Prostate gland (tissue), 2 donors: ENCODE data around the gene ZNF77. TPM values are rescaled to one million over a fixed set of nuclear protein-coding genes. Genes with fewer than 3 reads are reported as not detected.
A peak's percentile ranks its signal among the peaks of the same experiment; 100 is the strongest.

ENCODE experiments used
- DNase-seq: peaks from one replicate; pipeline ENCODE4 v3.0.0-alpha.2; 2019; ENCODE audit warnings: low spot score
- H3K27ac ChIP-seq, 2 donors: fragments of 200-600 bp; sonication (generic); 2 replicates each; pipeline ENCODE4 v1.5.1; 2017 to 2019
- H3K27me3 ChIP-seq: fragments of 200-600 bp; sonication (generic); replicated peaks from 2 replicates; pipeline ENCODE4 v1.5.1; 2019; ENCODE audit not compliant: insufficient read depth
- H3K36me3 ChIP-seq, 2 donors: fragments of 200-600 bp; sonication (generic); 1 replicate in 1 of 2; 2 replicates in 1 of 2; pipeline versions ENCODE4 v1.5.1 to v1.8.1; 2017 to 2019
- H3K4me1 ChIP-seq: fragments of 200-600 bp; sonication (generic); replicated peaks from 2 replicates; pipeline ENCODE4 v1.5.1; 2019
- H3K4me3 ChIP-seq, 2 donors: fragments of 200-600 bp; sonication (generic); 2 replicates each; pipeline ENCODE4 v1.5.1; 2017 to 2019
- H3K9me3 ChIP-seq: fragments of 200-600 bp; sonication (generic); 2 replicates; pipeline ENCODE4 v1.5.1; 2017
- POLR2A ChIP-seq: fragments of 450-650 bp; IDR thresholded peaks from one replicate; pipeline ENCODE4 v1.6.1; 2016; ENCODE audit warnings: antibody characterized with exemption, mild to moderate bottlenecking
- POLR2AphosphoS5 ChIP-seq: sonication (generic); formaldehyde crosslinking; IDR thresholded peaks from one replicate; pipeline ENCODE4 v1.6.1; 2017; ENCODE audit warnings: antibody characterized with exemption
- WGBS: methylation state at CpG from one replicate; pipeline ENCODE4 v1.1.5; 2018; 5-methylcytosine and 5-hydroxymethylcytosine counted together
- intact Hi-C: fragments of 100-400 bp; cut with DNase I; formaldehyde crosslinking; loops from one replicate; pipeline ENCODE4 v1.14.2; 2022
- total RNA-seq, 2 donors: library from RNA; depleted of rRNA; stranded (reverse); fragments of >200 nt; gene quantifications; one replicate each; pipeline ENCODE4 v1.1.0, GENCODE V29; 2016
- TF ChIP-seq, protein P1 (sequence below), 4 experiments: fragments of 200-600 bp in 2 of 4; fragments of 450-650 bp in 2 of 4; sonication (generic) in 2 of 4; IDR thresholded peaks; 1 replicate in 3 of 4; 2 replicates in 1 of 4; pipeline ENCODE4 v1.5.1; 2016 to 2019; ENCODE audit warnings: antibody characterized with exemption in 4 of 4, mild to moderate bottlenecking in 2 of 4, moderate library complexity in 2 of 4

The ZNF77 gene
- total RNA-seq, 2 donors from 2014 or later: 2.8 to 6.6 TPM

DNA sequence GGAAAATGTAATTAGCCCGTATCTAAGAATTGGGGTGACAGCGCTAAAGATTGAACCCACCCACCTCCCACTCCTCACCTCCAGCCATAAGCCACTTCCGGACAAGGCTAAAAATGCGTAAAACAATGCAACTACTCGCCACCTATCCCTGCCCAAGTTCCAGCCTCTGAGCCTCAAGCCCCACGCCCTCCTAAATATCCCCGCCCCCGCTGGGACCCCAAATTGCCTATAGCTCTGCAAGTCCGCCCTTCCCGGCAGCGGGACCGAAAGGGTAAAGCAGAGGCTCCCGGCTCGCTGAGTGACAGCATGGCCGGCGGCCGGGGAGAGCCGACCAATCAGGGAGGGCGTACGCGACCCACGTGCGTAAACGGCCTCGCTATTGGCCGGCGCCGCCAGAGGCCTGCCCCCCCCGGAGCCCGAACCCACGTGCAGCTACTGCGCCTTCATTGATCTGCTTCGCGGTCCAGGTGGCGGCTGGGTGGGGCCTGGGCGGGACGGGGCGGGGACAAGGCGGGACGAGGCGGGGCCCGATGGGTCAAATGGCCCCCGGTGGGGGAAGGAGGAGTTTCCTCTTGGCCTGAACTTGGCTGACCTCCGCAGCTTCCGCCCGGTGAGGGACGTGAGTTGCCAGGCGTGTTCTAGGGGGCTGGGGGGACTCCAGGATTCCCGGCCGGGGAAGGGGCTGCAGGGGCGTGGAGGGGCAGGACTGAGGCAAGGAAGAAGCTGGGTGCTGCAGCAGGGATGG, 32.4 kb upstream of the ZNF77 start, which contains the start of gene TLE6:
TLE6 (plus strand) TSS at position 564 of the 745 bp plus-strand sequence. CDS start 670 bp downstream, outside the sequence.
- TF ChIP-seq POLR2AphosphoS5: peak; percentile 93
- TF ChIP-seq, protein P1, sequence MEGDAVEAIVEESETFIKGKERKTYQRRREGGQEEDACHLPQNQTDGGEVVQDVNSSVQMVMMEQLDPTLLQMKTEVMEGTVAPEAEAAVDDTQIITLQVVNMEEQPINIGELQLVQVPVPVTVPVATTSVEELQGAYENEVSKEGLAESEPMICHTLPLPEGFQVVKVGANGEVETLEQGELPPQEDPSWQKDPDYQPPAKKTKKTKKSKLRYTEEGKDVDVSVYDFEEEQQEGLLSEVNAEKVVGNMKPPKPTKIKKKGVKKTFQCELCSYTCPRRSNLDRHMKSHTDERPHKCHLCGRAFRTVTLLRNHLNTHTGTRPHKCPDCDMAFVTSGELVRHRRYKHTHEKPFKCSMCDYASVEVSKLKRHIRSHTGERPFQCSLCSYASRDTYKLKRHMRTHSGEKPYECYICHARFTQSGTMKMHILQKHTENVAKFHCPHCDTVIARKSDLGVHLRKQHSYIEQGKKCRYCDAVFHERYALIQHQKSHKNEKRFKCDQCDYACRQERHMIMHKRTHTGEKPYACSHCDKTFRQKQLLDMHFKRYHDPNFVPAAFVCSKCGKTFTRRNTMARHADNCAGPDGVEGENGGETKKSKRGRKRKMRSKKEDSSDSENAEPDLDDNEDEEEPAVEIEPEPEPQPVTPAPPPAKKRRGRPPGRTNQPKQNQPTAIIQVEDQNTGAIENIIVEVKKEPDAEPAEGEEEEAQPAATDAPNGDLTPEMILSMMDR (IDR thresholded peaks at IDR 0.05): peak in 1 of 4 experiments; percentile 12
- no peak for TF ChIP-seq POLR2A
- H3K27me3 ChIP-seq: no peaks in the 10 kb centered on the region
- peaks cover 8% of the 10 kb centered on the region for H3K4me1 ChIP-seq
- intact Hi-C loops: loop anchor here (5.0 kb wide), 1 partner anchor 85 kb away; the partner anchor contains the start of gene TLE5
- DNase-seq: peak; percentile 98
- H3K4me3 ChIP-seq: peak within 1 kb of the TSS; percentile 29 to 35
- under 1% methylated on average over 50 of the region's 51 CpGs for WGBS
- no peaks in the 10 kb centered on the region for H3K36me3 ChIP-seq
- H3K9me3 ChIP-seq: no peaks in the 10 kb centered on the region
- H3K27ac ChIP-seq: peak within 1 kb of the TSS in 1 of 2 donors; percentile 7

- Histone ChIP-seq H3K4me3 (peak overlapping the region; percentile 29 to 35), H3K27ac (no peak overlapping the region), H3K4me1 (peaks cover 8% of the 10 kb centered on the region)
Observed at GRCh38 chr19:2976609-2977000, 31.8 kb upstream of the ZNF77 start.

GRCh38 chr19:2974342-2975041, 29.7 kb upstream of the ZNF77 start:
- Histone ChIP-seq H3K27me3 (no peaks in the 10 kb centered on the region), H3K27ac (no peak overlapping the region), H3K36me3 (no peaks in the 10 kb centered on the region), H3K9me3 (no peaks in the 10 kb centered on the region), H3K4me3 (no peak overlapping the region), H3K4me1 (peaks cover 8% of the 10 kb centered on the region)
- 45% methylated on average over 14 of the region's 14 CpGs for WGBS
- TF ChIP-seq POLR2AphosphoS5: no peak
- TF ChIP-seq, protein P1 (IDR thresholded peaks at IDR 0.05): no peak
- no peak for TF ChIP-seq POLR2A
- intact Hi-C loops: loop anchor here (5.0 kb wide), 1 partner anchor 88 kb away; the partner anchor contains the start of gene TLE5
- no peak for DNase-seq

More at GRCh38 chr19:2976609-2977000, 31.8 kb upstream of the ZNF77 start:
- H3K27me3 ChIP-seq: no peaks in the 10 kb centered on the region
- no peak for DNase-seq
- no peaks in the 10 kb centered on the region for H3K36me3 ChIP-seq
- H3K9me3 ChIP-seq: no peaks in the 10 kb centered on the region
- 10% methylated on average over 15 of the region's 15 CpGs for WGBS
- TF ChIP-seq, protein P1 (IDR thresholded peaks at IDR 0.05): no peak
- TF ChIP-seq POLR2A: no peak
- no peak for TF ChIP-seq POLR2AphosphoS5
- intact Hi-C loops: loop anchor here (5.0 kb wide), 1 partner anchor 86 kb away; the partner anchor contains the start of gene TLE5

- WGBS: 52% methylated on average over 8 of the region's 8 CpGs
- Histone ChIP-seq H3K9me3 (no peaks in the 10 kb centered on the region), H3K27me3 (no peaks in the 10 kb centered on the region), H3K36me3 (no peaks in the 10 kb centered on the region), H3K27ac (no peak overlapping the region), H3K4me3 (no peak overlapping the region), H3K4me1 (peaks cover 8% of the 10 kb centered on the region)
- intact Hi-C loops: no loop called here
- DNase-seq: no peak
- TF ChIP-seq, protein P1 (IDR thresholded peaks at IDR 0.05): no peak
- TF ChIP-seq POLR2A: no peak
- TF ChIP-seq POLR2AphosphoS5: no peak
Observed at GRCh38 chr19:2973229-2973628, 28.5 kb upstream of the ZNF77 start.
